Measurements from ENCODE around the gene GLRA3.

DNA sequence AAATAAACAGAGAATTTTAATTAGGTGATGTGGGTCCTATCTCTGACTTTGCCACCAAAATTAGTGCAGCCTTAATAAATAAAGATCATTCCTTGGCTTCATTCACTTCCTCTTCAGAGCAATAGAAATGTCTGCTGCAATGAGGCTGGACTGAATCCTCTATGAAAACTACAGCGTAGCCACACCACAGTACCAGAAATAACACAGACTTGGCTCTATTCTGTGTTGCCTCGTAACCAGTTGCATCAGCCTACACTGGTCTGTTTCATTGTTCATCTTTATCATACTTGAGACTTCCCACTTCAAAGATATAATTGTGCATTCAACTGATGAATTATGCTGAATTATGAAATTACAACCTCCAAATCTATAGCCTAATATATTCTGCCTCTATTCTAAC is 15.8 kb downstream of the GLRA3 start:
- TF ChIP-seq EZH2phosphoT487 (IDR thresholded peaks at IDR 0.05; ENCODE audit: unreplicated experiment), result no peak
- no peak for TF ChIP-seq POLR2AphosphoS5 (IDR thresholded peaks at IDR 0.05; ENCODE audit: low read depth)
- no peak for TF ChIP-seq CTCF (conservative IDR thresholded peaks at IDR 0.05; ENCODE audit: low read depth in 2 of 2)
- no peak for TF ChIP-seq REST (IDR thresholded peaks at IDR 0.05; ENCODE audit: unreplicated experiment)
- TF ChIP-seq STAT1 (IDR thresholded peaks at IDR 0.05; ENCODE audit: unreplicated experiment), result no peak
- TF ChIP-seq ETS1 (IDR thresholded peaks at IDR 0.05), result no peak
- TF ChIP-seq EZH2 (IDR thresholded peaks at IDR 0.05; ENCODE audit: low read depth, unreplicated experiment), result no peak
- no peak for TF ChIP-seq ZNF114 (CRISPR knock-in tag; IDR thresholded peaks at IDR 0.05)
- TF ChIP-seq JUNB (IDR thresholded peaks at IDR 0.05; ENCODE audit: unreplicated experiment), result no peak
- no peak for TF ChIP-seq CREB1 (CRISPR knock-in tag; IDR thresholded peaks at IDR 0.05; ENCODE audit: low read depth)

All from GM23338 (cell line).